ENCODE data around the gene SLC6A20.

SLC6A20 gene

GRCh38 chr3:45741742-45742460 is 54.4 kb downstream of the SLC6A20 start:
- no peak for TF ChIP-seq CTCF (conservative IDR thresholded peaks at IDR 0.05; ENCODE audit: low read depth, low read length)
- DNase-seq (ENCODE audit: low read depth), result no peak
- H3K4me3 ChIP-seq (ENCODE audit: low read length), result no peak overlapping the region

GRCh38 chr3:45741247-45741646 is 55.1 kb downstream of the SLC6A20 start:
- no peak overlapping the region for H3K4me3 ChIP-seq (ENCODE audit: low read length)
- no peak for DNase-seq (ENCODE audit: low read depth)
- TF ChIP-seq CTCF (conservative IDR thresholded peaks at IDR 0.05; ENCODE audit: low read depth, low read length), result no peak

- no peak overlapping the region for H3K4me3 ChIP-seq (ENCODE audit: low read length)
- no peak for DNase-seq (ENCODE audit: low read depth)
- TF ChIP-seq CTCF (conservative IDR thresholded peaks at IDR 0.05; ENCODE audit: low read depth, low read length), result no peak
These were observed 56.3 kb downstream of the SLC6A20 start for GRCh38 chr3:45739991-45740390.

GRCh38 chr3:45737234-45737633 is 59.1 kb downstream of the SLC6A20 start:
- no peak for DNase-seq (ENCODE audit: low read depth)
- no peak for TF ChIP-seq CTCF (conservative IDR thresholded peaks at IDR 0.05; ENCODE audit: low read depth, low read length)

GRCh38 chr3:45736707-45737106 is 59.6 kb downstream of the SLC6A20 start:
- DNase-seq (ENCODE audit: low read depth), result no peak
- no peak for TF ChIP-seq CTCF (conservative IDR thresholded peaks at IDR 0.05; ENCODE audit: low read depth, low read length)
- no peak overlapping the region for H3K4me3 ChIP-seq (ENCODE audit: low read length)

More at GRCh38 chr3:45737234-45737633, 59.1 kb downstream of the SLC6A20 start:
- H3K4me3 ChIP-seq (ENCODE audit: low read length), result no peak overlapping the region

- DNase-seq (ENCODE audit: low read depth), result no peak
- no peak for TF ChIP-seq CTCF (conservative IDR thresholded peaks at IDR 0.05; ENCODE audit: low read depth, low read length)
- H3K4me3 ChIP-seq (ENCODE audit: low read length), result no peak overlapping the region
These were observed 65.8 kb downstream of the SLC6A20 start for GRCh38 chr3:45730409-45731154.

- no peak for TF ChIP-seq CTCF (conservative IDR thresholded peaks at IDR 0.05; ENCODE audit: low read depth, low read length)
- no peak overlapping the region for H3K4me3 ChIP-seq (ENCODE audit: low read length)
- no peak for DNase-seq (ENCODE audit: low read depth)
These were observed 66.7 kb downstream of the SLC6A20 start for GRCh38 chr3:45729614-45730013.
